RPMI7951 (cell line): Measurements from ENCODE around the gene VTN. TPM values are rescaled to one million over a fixed set of nuclear protein-coding genes. Genes with fewer than 3 reads are reported as not detected.

Experiments
- DNase-seq: peaks from one replicate; pipeline ENCODE4 v3.0.0-alpha.2; 2012; ENCODE audit warnings: low read depth
- total RNA-seq: library from RNA; depleted of rRNA; stranded (reverse); fragments of >200 nt; shearing (Covaris generic); gene quantifications from 2 replicates; pipeline ENCODE4 v1.2.3, GENCODE V29; 2014

The VTN gene
- total RNA-seq, 1 experiment from 2014 or later = 0.60 TPM

GRCh38 chr17:28395426-28395825 lies 25.3 kb upstream of the VTN start:
- DNase-seq = no peak

GRCh38 chr17:28394337-28395116 lies 24.4 kb upstream of the VTN start:
- DNase-seq = no peak

DNA sequence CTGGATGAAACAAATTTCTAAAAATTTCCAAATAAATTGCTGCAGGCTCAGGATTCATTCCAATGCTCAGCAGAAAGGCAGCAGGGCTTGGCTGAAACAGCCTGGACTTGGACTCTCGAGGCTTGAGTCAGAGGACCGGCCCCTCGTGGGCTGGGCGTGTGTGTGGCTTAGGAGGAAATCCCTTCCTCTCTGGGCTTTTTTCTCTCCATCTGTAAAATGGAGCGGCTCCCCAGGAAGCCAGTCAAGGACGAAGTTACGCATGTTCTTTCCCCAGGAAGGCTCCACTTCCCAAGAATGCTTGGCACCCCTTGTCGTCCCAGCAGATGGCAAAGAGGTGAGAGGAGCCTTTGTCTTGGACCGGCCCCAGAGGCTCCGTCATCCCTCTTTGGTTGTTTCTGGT lies 22.4 kb upstream of the VTN start:
- no peak for DNase-seq

DNA sequence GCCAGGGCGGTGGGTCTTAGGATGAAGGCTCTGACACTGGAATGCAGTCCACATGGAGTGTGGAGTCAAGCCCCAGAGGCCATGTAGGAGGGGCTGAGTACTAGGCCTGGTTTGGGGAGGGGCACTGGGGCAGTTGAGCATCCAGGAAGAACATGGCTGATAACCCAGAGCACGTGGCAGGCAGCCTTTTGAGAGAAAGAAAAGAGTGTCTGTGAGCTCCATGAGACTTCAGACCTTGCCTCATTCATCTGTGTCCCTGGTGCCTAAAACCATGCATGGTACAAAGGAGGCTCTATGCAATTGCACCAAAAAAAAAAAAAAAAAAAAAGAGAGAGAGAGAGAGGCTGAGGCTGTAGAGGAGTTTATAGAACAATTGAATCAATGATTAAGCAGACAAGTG lies 21.3 kb upstream of the VTN start:
- DNase-seq = no peak

GRCh38 chr17:28390984-28391383 lies 20.9 kb upstream of the VTN start:
- no peak for DNase-seq

DNA sequence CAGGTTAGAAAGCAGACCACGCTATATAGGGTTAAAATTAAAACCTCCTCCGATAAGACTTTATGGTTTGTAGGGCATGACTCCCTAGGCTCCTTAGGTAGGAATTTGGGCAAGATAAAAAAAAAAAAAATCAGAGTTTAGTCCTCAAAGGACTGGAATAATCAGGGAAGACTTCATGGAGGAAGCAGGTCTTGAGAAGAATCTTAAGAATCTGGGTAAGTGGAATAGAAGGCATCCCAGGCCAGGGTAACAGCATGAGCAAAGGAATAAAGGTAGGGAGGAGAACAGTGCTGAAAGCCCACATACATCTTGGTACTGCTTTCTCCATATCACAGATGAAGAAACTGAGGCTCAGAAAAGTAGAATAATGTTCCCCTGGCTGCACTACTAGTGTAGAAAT lies 20.5 kb upstream of the VTN start:
- DNase-seq = no peak

DNA sequence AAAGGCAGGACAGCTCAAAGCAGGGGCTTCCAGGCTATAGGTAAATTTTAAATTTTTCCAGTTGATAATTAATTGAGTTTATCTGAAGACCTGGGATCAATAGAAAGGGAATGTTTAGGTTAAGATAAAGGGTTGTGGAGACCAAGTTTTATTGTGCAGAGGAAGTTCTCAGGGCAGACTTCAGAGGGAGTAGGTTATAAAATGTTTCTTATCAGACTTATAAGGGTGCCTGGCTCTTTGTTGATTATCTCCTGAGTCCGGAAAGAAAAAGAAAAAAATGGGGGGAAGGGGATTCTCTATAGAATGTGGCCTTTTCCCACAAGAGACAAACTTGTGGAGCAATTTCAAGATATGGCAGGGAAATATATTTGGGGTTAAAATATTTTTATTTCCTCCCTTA lies 20.0 kb upstream of the VTN start:
- DNase-seq = no peak

GRCh38 chr17:28388106-28388505 lies 18.0 kb upstream of the VTN start:
- DNase-seq = no peak

- no peak for DNase-seq
Measured at GRCh38 chr17:28386391-28386790, 16.3 kb upstream of the VTN start.

DNA sequence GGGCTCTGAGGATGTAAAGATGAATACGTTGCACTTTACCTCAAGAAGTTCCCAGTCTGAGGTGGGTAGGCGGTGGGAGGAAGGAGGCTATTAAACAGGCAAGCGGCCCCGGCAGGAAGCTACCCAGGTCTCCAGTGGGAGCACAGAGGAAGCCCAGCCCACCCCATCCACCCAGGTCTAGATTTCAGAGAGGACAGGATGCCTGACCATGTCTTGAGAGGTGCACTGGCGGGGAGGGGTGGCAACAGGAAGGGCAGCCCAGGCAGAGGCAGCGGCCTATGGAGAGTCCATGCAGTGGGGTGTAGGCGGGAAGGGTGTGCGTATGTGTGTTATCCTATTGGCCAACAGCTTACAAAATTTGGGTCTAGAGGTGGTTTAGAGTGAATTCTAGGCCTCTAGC lies 15.3 kb upstream of the VTN start:
- DNase-seq = no peak

GRCh38 chr17:28385037-28385400 lies 14.9 kb upstream of the VTN start:
- DNase-seq = no peak

- DNase-seq = no peak
Measured at GRCh38 chr17:28384281-28385036, 14.4 kb upstream of the VTN start.

DNA sequence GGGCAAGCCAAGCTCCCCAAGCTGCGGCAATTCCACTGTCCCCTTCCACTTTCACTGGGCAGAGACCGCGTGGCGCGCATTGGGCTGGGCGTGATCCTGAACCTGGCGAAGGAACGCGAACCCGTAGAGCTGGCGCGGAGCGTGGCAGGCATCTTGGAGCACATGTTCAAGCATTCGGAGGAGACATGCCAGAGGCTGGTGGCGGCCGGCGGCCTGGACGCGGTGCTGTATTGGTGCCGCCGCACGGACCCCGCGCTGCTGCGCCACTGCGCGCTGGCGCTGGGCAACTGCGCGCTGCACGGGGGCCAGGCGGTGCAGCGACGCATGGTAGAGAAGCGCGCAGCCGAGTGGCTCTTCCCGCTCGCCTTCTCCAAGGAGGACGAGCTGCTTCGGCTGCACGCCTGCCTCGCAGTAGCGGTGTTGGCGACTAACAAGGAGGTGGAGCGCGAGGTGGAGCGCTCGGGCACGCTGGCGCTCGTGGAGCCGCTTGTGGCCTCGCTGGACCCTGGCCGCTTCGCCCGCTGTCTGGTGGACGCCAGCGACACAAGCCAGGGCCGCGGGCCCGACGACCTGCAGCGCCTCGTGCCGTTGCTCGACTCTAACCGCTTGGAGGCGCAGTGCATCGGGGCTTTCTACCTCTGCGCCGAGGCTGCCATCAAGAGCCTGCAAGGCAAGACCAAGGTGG lies 11.2 kb upstream of the VTN start:
- no peak for DNase-seq

- peak; percentile 90 for DNase-seq
Measured at GRCh38 chr17:28379814-28380801, 10.0 kb upstream of the VTN start.

GRCh38 chr17:28372945-28373274 lies 2.8 kb upstream of the VTN start:
- no peak for DNase-seq

- peak; percentile 37 for DNase-seq
Measured at GRCh38 chr17:28372203-28372944, 2.3 kb upstream of the VTN start.

GRCh38 chr17:28371245-28372202 lies 1.4 kb upstream of the VTN start, which contains the start of gene SARM1:
Gene SARM1, plus strand, starts transcription at chr17:28371694. Its CDS starts 339 bp downstream, at chr17:28372033.
- DNase-seq = peak; percentile 91

DNA sequence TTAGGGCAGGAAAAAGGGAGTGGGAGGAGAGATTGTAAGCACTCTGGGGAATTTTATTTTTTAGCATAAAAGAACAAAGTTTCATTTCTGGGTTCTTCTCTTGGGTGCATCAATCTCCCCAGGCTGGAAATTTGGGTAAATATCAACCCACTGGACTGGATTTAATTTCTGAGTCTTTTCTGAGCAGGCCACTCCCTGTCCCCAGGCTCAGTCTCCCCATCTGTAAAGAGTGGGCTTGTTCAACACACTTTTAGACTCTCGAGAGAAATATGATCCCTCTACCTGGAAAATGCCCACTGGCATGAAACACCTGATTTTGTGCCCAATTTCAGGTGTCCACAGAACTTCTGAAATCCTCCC lies 617 bp upstream of the VTN start:
- no peak for DNase-seq

GRCh38 chr17:28369684-28370034 lies 448 bp downstream of the VTN start:
- DNase-seq = no peak
